Gastroesophageal sphincter (tissue), 3 donors: ENCODE measurements around the gene DLG3.

ENCODE experiments used
- EP300 ChIP-seq: sonication (generic); formaldehyde crosslinking; IDR thresholded peaks from one replicate; pipeline ENCODE4 v1.6.1; 2017; ENCODE audit warnings: antibody characterized with exemption, mild to moderate bottlenecking
- POLR2A ChIP-seq, 2 donors: fragments of 450-650 bp; IDR thresholded peaks; one replicate each; pipeline ENCODE4 v1.6.1; 2017; ENCODE audit warnings: antibody characterized with exemption in 2 of 2, mild to moderate bottlenecking in 2 of 2, moderate library complexity in 1 of 2
- POLR2AphosphoS5 ChIP-seq: sonication (generic); formaldehyde crosslinking; IDR thresholded peaks from one replicate; pipeline ENCODE4 v1.6.1; 2017; ENCODE audit warnings: antibody characterized with exemption
- TF ChIP-seq, protein P1 (sequence below), 4 experiments: fragments of 200-600 bp in 2 of 4; fragments of 450-650 bp in 2 of 4; sonication (generic) in 1 of 4; IDR thresholded peaks; one replicate each; pipeline ENCODE4 v1.5.1; 2017 to 2019; ENCODE audit warnings: antibody characterized with exemption in 4 of 4, mild to moderate bottlenecking in 2 of 4, moderate library complexity in 2 of 4

GRCh38 chrX:70527053-70527452, 82.4 kb downstream of the DLG3 start:
- TF ChIP-seq, protein P1, sequence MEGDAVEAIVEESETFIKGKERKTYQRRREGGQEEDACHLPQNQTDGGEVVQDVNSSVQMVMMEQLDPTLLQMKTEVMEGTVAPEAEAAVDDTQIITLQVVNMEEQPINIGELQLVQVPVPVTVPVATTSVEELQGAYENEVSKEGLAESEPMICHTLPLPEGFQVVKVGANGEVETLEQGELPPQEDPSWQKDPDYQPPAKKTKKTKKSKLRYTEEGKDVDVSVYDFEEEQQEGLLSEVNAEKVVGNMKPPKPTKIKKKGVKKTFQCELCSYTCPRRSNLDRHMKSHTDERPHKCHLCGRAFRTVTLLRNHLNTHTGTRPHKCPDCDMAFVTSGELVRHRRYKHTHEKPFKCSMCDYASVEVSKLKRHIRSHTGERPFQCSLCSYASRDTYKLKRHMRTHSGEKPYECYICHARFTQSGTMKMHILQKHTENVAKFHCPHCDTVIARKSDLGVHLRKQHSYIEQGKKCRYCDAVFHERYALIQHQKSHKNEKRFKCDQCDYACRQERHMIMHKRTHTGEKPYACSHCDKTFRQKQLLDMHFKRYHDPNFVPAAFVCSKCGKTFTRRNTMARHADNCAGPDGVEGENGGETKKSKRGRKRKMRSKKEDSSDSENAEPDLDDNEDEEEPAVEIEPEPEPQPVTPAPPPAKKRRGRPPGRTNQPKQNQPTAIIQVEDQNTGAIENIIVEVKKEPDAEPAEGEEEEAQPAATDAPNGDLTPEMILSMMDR (IDR thresholded peaks at IDR 0.05) = no peak
- TF ChIP-seq POLR2AphosphoS5 (no peak), POLR2A (IDR thresholded peaks at IDR 0.05) (no peak), EP300 (no peak)
